Stomach (tissue), 4 donors: ENCODE results near the gene DDX31.

Experiments used
- CTCF ChIP-seq, 7 experiments: fragments of 450-650 bp in 4 of 7; fragments of 200-600 bp in 3 of 7; sonication (generic) in 3 of 7; IDR thresholded peaks; one replicate each; pipeline ENCODE4 v1.5.1; 2016 to 2019; ENCODE audit warnings: antibody characterized with exemption in 7 of 7, control low read depth in 2 of 7, mild to moderate bottlenecking in 1 of 7
- EP300 ChIP-seq: sonication (generic); formaldehyde crosslinking; IDR thresholded peaks from one replicate; pipeline ENCODE4 v1.6.1; 2017; ENCODE audit warnings: antibody characterized with exemption
- POLR2A ChIP-seq, 4 donors: fragments of 450-650 bp; IDR thresholded peaks; one replicate each; pipeline ENCODE4 v1.6.1; 2016; ENCODE audit warnings: antibody characterized with exemption in 4 of 4, control low read depth in 2 of 4, mild to moderate bottlenecking in 1 of 4, moderate library complexity in 1 of 4
- POLR2AphosphoS5 ChIP-seq, 3 donors: sonication (generic); formaldehyde crosslinking; IDR thresholded peaks; one replicate each; pipeline ENCODE4 v1.6.1; 2016; ENCODE audit warnings: antibody characterized with exemption in 3 of 3

GRCh38 chr9:132669319-132669697 is 475 bp downstream of the DDX31 start:
- TF ChIP-seq CTCF (IDR thresholded peaks at IDR 0.05) (no peak), POLR2AphosphoS5 (IDR thresholded peaks at IDR 0.05) (no peak), EP300 (no peak), POLR2A (IDR thresholded peaks at IDR 0.05) (no peak)
